HG03135 (cell line): ENCODE measurements around the gene CDK11A.
"Not testable (repeated sequence)": the region's sequence is repeated elsewhere in the genome, so short reads cannot be mapped to it uniquely, and the experiment has no call there.

Source experiments
- ATAC-seq: cut with Tn5 transposase; IDR thresholded peaks from one replicate; pipeline ENCODE4 v1.9.1; 2021; ENCODE audit warnings: mild to moderate bottlenecking, moderate library complexity; ENCODE audit not compliant: unreplicated experiment

Gene CDK11A

DNA sequence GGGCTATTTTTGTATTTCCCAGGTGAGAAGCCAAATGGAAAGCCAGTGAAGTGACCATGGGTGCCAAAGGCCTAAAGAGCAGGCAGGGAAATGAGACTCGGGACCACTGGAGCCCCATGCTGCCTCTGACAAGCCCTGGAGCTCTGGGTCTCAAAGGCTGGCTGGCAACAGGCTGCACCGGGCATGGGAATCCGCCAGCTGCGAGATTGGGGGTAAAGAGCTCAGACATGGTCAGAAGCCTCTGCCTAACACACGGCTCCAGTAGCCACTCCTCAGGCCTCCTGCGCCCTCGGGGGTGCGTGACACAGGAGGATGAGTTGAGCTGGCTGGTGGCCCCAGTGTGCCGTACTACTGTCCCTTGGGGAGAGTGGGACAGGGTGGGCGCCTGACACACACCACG is 59.8 kb downstream of the CDK11A start:
- ATAC-seq, result not testable (repeated sequence)

GRCh38 chr1:1662830-1663560 is 61.2 kb downstream of the CDK11A start:
- ATAC-seq, result not testable (repeated sequence)

GRCh38 chr1:1662392-1662791 is 61.8 kb downstream of the CDK11A start:
- ATAC-seq, result not testable (repeated sequence)

GRCh38 chr1:1658583-1659549 is 65.3 kb downstream of the CDK11A start, which contains the start of gene CDK11B:
TSS of gene CDK11B (minus strand) at chr1:1659004. CDS start at chr1:1657485, 1,519 bp downstream.
- peak; percentile 79 for ATAC-seq
